Gastrocnemius medialis (tissue), 4 donors: Measurements from ENCODE around the gene ZNF473.

Experiments used
- POLR2A ChIP-seq, 2 donors: fragments of 450-650 bp; IDR thresholded peaks; one replicate each; pipeline ENCODE4 v1.6.1; 2017; ENCODE audit warnings: antibody characterized with exemption in 2 of 2, mild to moderate bottlenecking in 2 of 2, moderate library complexity in 2 of 2
- TF ChIP-seq, protein P1 (sequence below), 5 experiments: fragments of 450-650 bp in 3 of 5; fragments of 200-600 bp in 2 of 5; sonication (generic) in 2 of 5; IDR thresholded peaks in 4 of 5; conservative IDR thresholded peaks in 1 of 5; 1 replicate in 4 of 5; 2 replicates in 1 of 5; pipeline ENCODE4 v1.5.1; 2016 to 2019; ENCODE audit warnings: antibody characterized with exemption in 5 of 5, mild to moderate bottlenecking in 3 of 5, moderate library complexity in 3 of 5

DNA sequence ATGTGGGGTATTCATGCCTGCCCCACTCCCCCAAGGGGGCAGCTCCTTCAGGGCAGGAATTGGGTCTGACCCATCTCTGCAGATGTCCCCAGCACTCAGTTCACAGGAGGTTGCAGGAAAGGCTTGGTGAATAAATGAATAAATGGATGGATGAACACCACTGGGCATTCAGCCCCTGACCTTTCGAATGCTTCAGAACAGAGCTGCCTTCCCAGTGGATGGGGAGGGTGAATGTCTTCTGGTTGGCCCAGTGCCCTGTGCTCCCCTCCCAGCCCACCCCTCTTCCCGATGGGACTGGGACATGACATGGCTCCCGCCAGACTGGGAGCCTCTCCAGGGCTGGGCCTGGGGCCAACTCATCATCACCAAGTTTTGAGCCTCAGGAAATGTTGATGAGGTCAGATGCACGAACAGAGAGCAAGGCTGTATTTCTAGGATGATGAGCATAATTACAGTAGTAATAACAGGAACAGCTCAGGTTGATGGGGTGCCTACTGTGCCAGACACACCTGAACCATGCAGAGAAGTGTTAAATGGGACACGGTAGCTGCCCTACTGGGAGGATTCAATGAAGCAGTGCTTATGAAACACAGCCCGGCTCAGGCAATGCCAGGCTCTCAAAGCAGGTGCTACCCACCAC lies 26.3 kb upstream of the ZNF473 start:
- TF ChIP-seq POLR2A (IDR thresholded peaks at IDR 0.05): no peak
- TF ChIP-seq, protein P1, sequence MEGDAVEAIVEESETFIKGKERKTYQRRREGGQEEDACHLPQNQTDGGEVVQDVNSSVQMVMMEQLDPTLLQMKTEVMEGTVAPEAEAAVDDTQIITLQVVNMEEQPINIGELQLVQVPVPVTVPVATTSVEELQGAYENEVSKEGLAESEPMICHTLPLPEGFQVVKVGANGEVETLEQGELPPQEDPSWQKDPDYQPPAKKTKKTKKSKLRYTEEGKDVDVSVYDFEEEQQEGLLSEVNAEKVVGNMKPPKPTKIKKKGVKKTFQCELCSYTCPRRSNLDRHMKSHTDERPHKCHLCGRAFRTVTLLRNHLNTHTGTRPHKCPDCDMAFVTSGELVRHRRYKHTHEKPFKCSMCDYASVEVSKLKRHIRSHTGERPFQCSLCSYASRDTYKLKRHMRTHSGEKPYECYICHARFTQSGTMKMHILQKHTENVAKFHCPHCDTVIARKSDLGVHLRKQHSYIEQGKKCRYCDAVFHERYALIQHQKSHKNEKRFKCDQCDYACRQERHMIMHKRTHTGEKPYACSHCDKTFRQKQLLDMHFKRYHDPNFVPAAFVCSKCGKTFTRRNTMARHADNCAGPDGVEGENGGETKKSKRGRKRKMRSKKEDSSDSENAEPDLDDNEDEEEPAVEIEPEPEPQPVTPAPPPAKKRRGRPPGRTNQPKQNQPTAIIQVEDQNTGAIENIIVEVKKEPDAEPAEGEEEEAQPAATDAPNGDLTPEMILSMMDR (IDR thresholded peaks at IDR 0.05 in 4 of 5, conservative IDR thresholded peaks at IDR 0.05 in 1 of 5): no peak
